Neural progenitor cell (in vitro differentiated cells): ENCODE data around the gene PDE1C. TPM values are rescaled to one million over a fixed set of nuclear protein-coding genes. Genes with fewer than 3 reads are reported as not detected.

Experiments
- DNase-seq: peaks from one replicate; pipeline ENCODE4 v3.0.0-alpha.2; 2016; ENCODE audit warnings: low spot score
- H2AFZ ChIP-seq: fragments of 200-600 bp; sonication (generic); replicated peaks from 2 replicates; pipeline ENCODE4 v1.6.1; 2016; ENCODE audit warnings: antibody characterized with exemption
- H3F3A ChIP-seq: fragments of 200-600 bp; sonication (generic); 2 replicates; pipeline ENCODE4 v1.6.1; 2016; ENCODE audit warnings: antibody characterized with exemption, low read depth
- H3K27ac ChIP-seq: fragments of 200-600 bp; sonication (generic); 2 replicates; pipeline ENCODE4 v1.5.1; 2016; ENCODE audit warnings: mild to moderate bottlenecking
- H3K27me3 ChIP-seq: fragments of 200-600 bp; sonication (generic); 2 replicates; pipeline ENCODE4 v1.6.1; 2016; ENCODE audit warnings: mild to moderate bottlenecking, moderate library complexity
- H3K36me3 ChIP-seq: fragments of 200-600 bp; sonication (generic); 2 replicates; pipeline ENCODE4 v1.5.1; 2016
- H3K4me1 ChIP-seq: fragments of 200-600 bp; sonication (generic); 2 replicates; pipeline ENCODE4 v1.6.1; 2016; ENCODE audit warnings: mixed run types
- H3K4me2 ChIP-seq: fragments of 200-600 bp; sonication (generic); 2 replicates; pipeline ENCODE4 v1.6.1; 2016
- H3K4me3 ChIP-seq: fragments of 200-600 bp; sonication (generic); 2 replicates; pipeline ENCODE4 v1.5.1; 2016
- H3K79me2 ChIP-seq: fragments of 200-600 bp; sonication (generic); 2 replicates; pipeline ENCODE4 v1.6.1; 2016; ENCODE audit warnings: low read depth
- H3K9ac ChIP-seq: fragments of 200-600 bp; sonication (generic); 2 replicates; pipeline ENCODE4 v1.6.1; 2016
- H3K9me3 ChIP-seq: fragments of 200-600 bp; sonication (generic); 2 replicates; pipeline ENCODE4 v1.5.1; 2016; ENCODE audit warnings: low read depth
- H4K20me1 ChIP-seq: fragments of 200-600 bp; sonication (generic); 2 replicates; pipeline ENCODE4 v1.6.1; 2016; ENCODE audit warnings: low read depth
- H3K27ac Mint-ChIP-seq: 3 replicates; pipeline ENCODE4 v1.8.0; 2021; ENCODE audit warnings: mixed read lengths
- H3K27me3 Mint-ChIP-seq: 2 replicates; pipeline ENCODE4 v1.8.0; 2022; ENCODE audit warnings: low read depth, mild to moderate bottlenecking, inconsistent platforms, moderate library complexity, mixed read lengths; ENCODE audit not compliant: insufficient read depth
- H3K36me3 Mint-ChIP-seq: 3 replicates; pipeline ENCODE4 v1.8.0; 2021; ENCODE audit warnings: mixed read lengths
- H3K4me1 Mint-ChIP-seq: 3 replicates; pipeline ENCODE4 v1.8.0; 2021; ENCODE audit warnings: mixed read lengths
- H3K4me3 Mint-ChIP-seq: 3 replicates; pipeline ENCODE4 v1.8.0; 2021; ENCODE audit warnings: mild to moderate bottlenecking, moderate library complexity, mixed read lengths
- H3K9me3 Mint-ChIP-seq: 3 replicates; pipeline ENCODE4 v1.8.0; 2020; ENCODE audit warnings: mixed read lengths
- CTCF ChIP-seq: fragments of 200-600 bp; sonication (generic); IDR thresholded peaks from 2 replicates; pipeline ENCODE4 v1.5.1; 2017; ENCODE audit warnings: antibody characterized with exemption, mild to moderate bottlenecking
- EZH2 ChIP-seq: fragments of 200-600 bp; sonication (generic); IDR thresholded peaks from 2 replicates; pipeline ENCODE4 v1.6.1; 2017; ENCODE audit warnings: antibody characterized with exemption, mild to moderate bottlenecking, moderate library complexity
- EZH2phosphoT487 ChIP-seq: fragments of 200-600 bp; sonication (generic); IDR thresholded peaks from 2 replicates; pipeline ENCODE4 v1.6.1; 2017; ENCODE audit warnings: antibody characterized with exemption
- total RNA-seq: library from RNA; depleted of rRNA; stranded (reverse); fragments of >200 nt; gene quantifications from 2 replicates; pipeline ENCODE4 v1.2.3, GENCODE V29; 2015; ENCODE audit warnings: low replicate concordance

Gene PDE1C
- total RNA-seq, 1 donor from 2014 or later, result 0.54 TPM

GRCh38 chr7:32116436-32116835, 46.2 kb upstream of the PDE1C start:
- Histone ChIP-seq H3K27me3 (no peaks in the 10 kb centered on the region), H2AFZ (no peak overlapping the region), H3K4me3 (no peak overlapping the region), H4K20me1 (no peaks in the 10 kb centered on the region), H3K4me1 (no peaks in the 10 kb centered on the region), H3K9ac (no peak overlapping the region), H3F3A (no peaks in the 10 kb centered on the region), H3K79me2 (no peaks in the 10 kb centered on the region), H3K4me2 (no peak overlapping the region), H3K9me3 (no peaks in the 10 kb centered on the region), H3K27ac (no peak overlapping the region), H3K36me3 (no peaks in the 10 kb centered on the region)
- H3K36me3 Mint-ChIP-seq, result no peaks in the 10 kb centered on the region
- H3K4me1 Mint-ChIP-seq, result no peaks in the 10 kb centered on the region
- H3K9me3 Mint-ChIP-seq, result peaks cover 8% of the 10 kb centered on the region
- H3K27me3 Mint-ChIP-seq, result no peaks in the 10 kb centered on the region
- no peak overlapping the region for H3K27ac Mint-ChIP-seq
- DNase-seq, result no peak
- TF ChIP-seq EZH2phosphoT487 (no peak), CTCF (no peak), EZH2 (no peak)
- no peak overlapping the region for H3K4me3 Mint-ChIP-seq

- peaks cover 13% of the 10 kb centered on the region for H3K9me3 Mint-ChIP-seq
- Histone ChIP-seq H3K4me2 (no peak overlapping the region), H4K20me1 (no peaks in the 10 kb centered on the region), H3K9me3 (no peaks in the 10 kb centered on the region), H3K4me1 (no peaks in the 10 kb centered on the region), H3K27ac (no peak overlapping the region), H3K36me3 (no peaks in the 10 kb centered on the region), H3K9ac (no peak overlapping the region), H3K79me2 (no peaks in the 10 kb centered on the region), H2AFZ (no peak overlapping the region), H3K27me3 (no peaks in the 10 kb centered on the region), H3K4me3 (no peak overlapping the region), H3F3A (no peaks in the 10 kb centered on the region)
- no peaks in the 10 kb centered on the region for H3K4me1 Mint-ChIP-seq
- no peaks in the 10 kb centered on the region for H3K27me3 Mint-ChIP-seq
- no peak overlapping the region for H3K4me3 Mint-ChIP-seq
- TF ChIP-seq EZH2phosphoT487 (no peak), CTCF (no peak), EZH2 (no peak)
- no peak overlapping the region for H3K27ac Mint-ChIP-seq
- H3K36me3 Mint-ChIP-seq, result no peaks in the 10 kb centered on the region
- DNase-seq, result no peak
Measured at GRCh38 chr7:32115831-32116230, 45.6 kb upstream of the PDE1C start.

DNA sequence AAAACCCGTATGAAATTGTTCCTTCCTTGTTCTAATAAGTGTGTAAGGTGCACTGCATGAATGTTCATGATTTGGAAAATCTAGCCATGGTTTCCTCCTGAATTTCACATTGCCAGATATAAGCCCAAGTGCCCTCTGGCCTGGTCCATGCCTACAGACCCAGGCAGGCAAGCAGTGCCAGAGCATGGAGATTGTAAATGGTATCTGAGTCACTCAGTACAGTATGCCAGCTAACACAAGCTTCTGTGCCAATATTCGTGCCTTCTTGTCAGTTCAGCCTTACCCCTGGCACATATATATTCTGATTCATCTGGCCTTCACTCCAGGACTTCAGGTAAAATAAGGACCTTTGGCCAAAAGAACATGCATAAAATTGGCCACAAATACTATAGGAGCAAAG, 38.4 kb upstream of the PDE1C start:
- TF ChIP-seq EZH2, result no peak
- no peak for TF ChIP-seq EZH2phosphoT487
- no peak for TF ChIP-seq CTCF
- Mint-ChIP-seq H3K4me3 (no peak overlapping the region), H3K36me3 (no peaks in the 10 kb centered on the region), H3K4me1 (no peaks in the 10 kb centered on the region), H3K27me3 (no peaks in the 10 kb centered on the region), H3K27ac (no peak overlapping the region), H3K9me3 (peaks cover 20% of the 10 kb centered on the region)
- Histone ChIP-seq H3K4me1 (no peaks in the 10 kb centered on the region), H3K27me3 (no peaks in the 10 kb centered on the region), H4K20me1 (no peaks in the 10 kb centered on the region), H3F3A (no peaks in the 10 kb centered on the region), H3K4me2 (no peak overlapping the region), H3K36me3 (no peaks in the 10 kb centered on the region), H3K4me3 (no peak overlapping the region), H3K27ac (no peak overlapping the region), H3K9ac (no peak overlapping the region), H3K79me2 (no peaks in the 10 kb centered on the region), H3K9me3 (no peaks in the 10 kb centered on the region), H2AFZ (no peak overlapping the region)
- DNase-seq, result no peak
